ENCODE results near the gene CSF1R.

- TF ChIP-seq, protein P1, sequence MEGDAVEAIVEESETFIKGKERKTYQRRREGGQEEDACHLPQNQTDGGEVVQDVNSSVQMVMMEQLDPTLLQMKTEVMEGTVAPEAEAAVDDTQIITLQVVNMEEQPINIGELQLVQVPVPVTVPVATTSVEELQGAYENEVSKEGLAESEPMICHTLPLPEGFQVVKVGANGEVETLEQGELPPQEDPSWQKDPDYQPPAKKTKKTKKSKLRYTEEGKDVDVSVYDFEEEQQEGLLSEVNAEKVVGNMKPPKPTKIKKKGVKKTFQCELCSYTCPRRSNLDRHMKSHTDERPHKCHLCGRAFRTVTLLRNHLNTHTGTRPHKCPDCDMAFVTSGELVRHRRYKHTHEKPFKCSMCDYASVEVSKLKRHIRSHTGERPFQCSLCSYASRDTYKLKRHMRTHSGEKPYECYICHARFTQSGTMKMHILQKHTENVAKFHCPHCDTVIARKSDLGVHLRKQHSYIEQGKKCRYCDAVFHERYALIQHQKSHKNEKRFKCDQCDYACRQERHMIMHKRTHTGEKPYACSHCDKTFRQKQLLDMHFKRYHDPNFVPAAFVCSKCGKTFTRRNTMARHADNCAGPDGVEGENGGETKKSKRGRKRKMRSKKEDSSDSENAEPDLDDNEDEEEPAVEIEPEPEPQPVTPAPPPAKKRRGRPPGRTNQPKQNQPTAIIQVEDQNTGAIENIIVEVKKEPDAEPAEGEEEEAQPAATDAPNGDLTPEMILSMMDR (IDR thresholded peaks at IDR 0.05), result no peak
- TF ChIP-seq POLR2A (IDR thresholded peaks at IDR 0.05), result no peak
- no peak for TF ChIP-seq POLR2AphosphoS5 (IDR thresholded peaks at IDR 0.05)
Measured at GRCh38 chr5:150122536-150123481, 36.5 kb upstream of the CSF1R start.

Data from gastroesophageal sphincter (tissue), 3 donors.